ENCODE data around the gene SEC22A.

GRCh38 chr3:123276346-123277006 lies 74.7 kb downstream of the SEC22A start:
- TF ChIP-seq ELF1 (IDR thresholded peaks at IDR 0.05) (no peak), RAD21 (IDR thresholded peaks at IDR 0.05; ENCODE audit: low read length) (no peak), CTCF (IDR thresholded peaks at IDR 0.05) (no peak), POLR2AphosphoS5 (IDR thresholded peaks at IDR 0.05; ENCODE audit: low read depth, low read length) (no peak), TEAD4 (IDR thresholded peaks at IDR 0.05; ENCODE audit: borderline replicate concordance, insufficient read depth) (no peak)

Data from SK-N-SH (cell line).